ENCODE results near the gene ANKEF1.
A peak's percentile ranks its signal among the peaks of the same experiment; 100 is the strongest.

Gene ANKEF1

GRCh38 chr20:10034717-10035571 lies at the start of gene ANKEF1:
Gene ANKEF1 (plus strand): TSS chr20:10034987. CDS start chr20:10038302, 3,315 bp downstream.
- Histone ChIP-seq H3K36me3 (no peaks in the 10 kb centered on the region), H3K4me3 (ENCODE audit: low read depth in 1 of 2, low read length in 1 of 2) (peak within 1 kb of the TSS; percentile 52 to 59), H3K27me3 (peaks cover 23% of the 10 kb centered on the region), H3K9me3 (no peaks in the 10 kb centered on the region), H3K4me1 (ENCODE audit: control insufficient read depth in 1 of 2, insufficient read depth in 1 of 2, low read depth in 1 of 2, low read length in 1 of 2) (peaks cover 7 to 10% of the 10 kb centered on the region in 2 experiments), H3K27ac (no peak within 1 kb of the TSS)
- TF ChIP-seq, protein P1, sequence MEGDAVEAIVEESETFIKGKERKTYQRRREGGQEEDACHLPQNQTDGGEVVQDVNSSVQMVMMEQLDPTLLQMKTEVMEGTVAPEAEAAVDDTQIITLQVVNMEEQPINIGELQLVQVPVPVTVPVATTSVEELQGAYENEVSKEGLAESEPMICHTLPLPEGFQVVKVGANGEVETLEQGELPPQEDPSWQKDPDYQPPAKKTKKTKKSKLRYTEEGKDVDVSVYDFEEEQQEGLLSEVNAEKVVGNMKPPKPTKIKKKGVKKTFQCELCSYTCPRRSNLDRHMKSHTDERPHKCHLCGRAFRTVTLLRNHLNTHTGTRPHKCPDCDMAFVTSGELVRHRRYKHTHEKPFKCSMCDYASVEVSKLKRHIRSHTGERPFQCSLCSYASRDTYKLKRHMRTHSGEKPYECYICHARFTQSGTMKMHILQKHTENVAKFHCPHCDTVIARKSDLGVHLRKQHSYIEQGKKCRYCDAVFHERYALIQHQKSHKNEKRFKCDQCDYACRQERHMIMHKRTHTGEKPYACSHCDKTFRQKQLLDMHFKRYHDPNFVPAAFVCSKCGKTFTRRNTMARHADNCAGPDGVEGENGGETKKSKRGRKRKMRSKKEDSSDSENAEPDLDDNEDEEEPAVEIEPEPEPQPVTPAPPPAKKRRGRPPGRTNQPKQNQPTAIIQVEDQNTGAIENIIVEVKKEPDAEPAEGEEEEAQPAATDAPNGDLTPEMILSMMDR (IDR thresholded peaks at IDR 0.05) = no peak

DNA sequence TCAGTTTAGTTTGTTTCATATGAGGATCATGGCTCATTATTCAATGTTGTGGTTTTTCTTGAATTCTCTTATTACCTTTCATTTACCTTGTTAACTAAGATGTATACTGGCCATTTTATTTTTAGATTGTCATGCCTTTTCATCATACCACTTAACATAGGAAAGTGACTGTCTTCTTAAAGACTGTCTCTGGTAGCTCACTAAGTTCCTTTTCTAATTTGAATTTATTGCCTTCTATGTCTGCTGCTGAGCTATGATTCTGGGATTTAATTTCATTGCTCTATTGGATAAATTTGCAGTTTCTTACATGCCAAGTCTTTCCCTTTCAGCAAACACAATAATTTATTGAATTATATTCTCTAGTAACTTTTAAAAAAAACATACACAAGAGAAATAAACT lies 49.5 kb upstream of the ANKEF1 start:
- H3K27ac ChIP-seq = no peak overlapping the region
- H3K27me3 ChIP-seq = no peaks in the 10 kb centered on the region
- no peaks in the 10 kb centered on the region for H3K36me3 ChIP-seq
- TF ChIP-seq, protein P1 (IDR thresholded peaks at IDR 0.05) = no peak
- H3K4me3 ChIP-seq (ENCODE audit: low read depth in 1 of 2, low read length in 1 of 2) = no peak overlapping the region
- no peaks in the 10 kb centered on the region for H3K9me3 ChIP-seq
- H3K4me1 ChIP-seq (ENCODE audit: control insufficient read depth in 1 of 2, insufficient read depth in 1 of 2, low read depth in 1 of 2, low read length in 1 of 2) = peaks cover 21 to 41% of the 10 kb centered on the region in 2 experiments

DNA sequence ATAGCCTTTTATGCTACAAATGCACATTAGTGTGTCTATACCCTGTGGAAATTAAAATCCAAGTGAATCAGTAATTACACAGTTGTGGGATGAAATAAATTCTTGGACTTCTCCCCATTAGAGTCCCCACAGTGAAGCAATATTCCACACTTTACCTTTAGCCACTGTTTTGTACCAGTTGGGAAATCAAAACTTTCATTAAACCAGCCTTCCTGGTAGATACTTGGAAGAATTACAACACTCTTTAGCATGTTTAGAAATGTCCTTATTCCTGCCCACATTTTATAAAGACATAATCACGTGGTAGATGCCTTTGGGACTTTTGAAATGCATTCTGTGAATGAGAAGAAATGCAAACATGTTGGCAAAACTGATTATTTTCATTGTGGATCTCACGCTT lies 49.0 kb upstream of the ANKEF1 start:
- no peaks in the 10 kb centered on the region for H3K9me3 ChIP-seq
- H3K4me3 ChIP-seq (ENCODE audit: low read depth in 1 of 2, low read length in 1 of 2) = no peak overlapping the region
- H3K27me3 ChIP-seq = no peaks in the 10 kb centered on the region
- peaks cover 21 to 41% of the 10 kb centered on the region in 2 experiments for H3K4me1 ChIP-seq (ENCODE audit: control insufficient read depth in 1 of 2, insufficient read depth in 1 of 2, low read depth in 1 of 2, low read length in 1 of 2)
- no peaks in the 10 kb centered on the region for H3K36me3 ChIP-seq
- H3K27ac ChIP-seq = no peak overlapping the region
- TF ChIP-seq, protein P1 (IDR thresholded peaks at IDR 0.05) = no peak

DNA sequence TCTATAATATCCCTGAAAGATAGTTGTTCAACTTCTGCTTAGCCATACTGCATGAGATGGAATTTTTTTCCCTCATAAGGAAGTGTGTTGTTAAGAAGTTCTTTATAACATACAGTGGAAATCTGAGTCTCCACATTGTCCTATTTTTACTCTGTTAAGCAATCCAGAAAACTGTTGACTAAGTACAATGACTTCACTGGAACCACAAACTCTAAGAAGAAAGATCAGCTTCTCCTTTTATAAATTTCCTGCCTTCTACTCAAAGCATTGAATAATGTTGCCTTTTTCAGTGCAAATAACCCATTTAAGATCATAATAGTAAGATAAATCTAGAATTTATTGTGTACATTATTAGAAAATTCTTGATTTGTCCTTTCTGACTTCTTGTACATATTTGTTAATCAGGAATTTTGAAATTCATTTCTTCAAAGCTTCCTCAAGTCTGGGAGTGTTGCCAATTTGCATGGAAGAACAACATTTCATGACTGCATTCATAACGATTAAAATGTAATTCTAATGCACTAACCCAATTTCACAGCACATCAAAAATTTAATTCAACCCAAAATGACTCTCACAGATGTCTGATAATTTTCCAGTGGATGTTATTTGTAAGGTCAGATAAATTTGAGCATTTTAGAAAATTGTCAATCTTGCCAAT lies 45.6 kb upstream of the ANKEF1 start:
- Histone ChIP-seq H3K9me3 (no peaks in the 10 kb centered on the region), H3K36me3 (no peaks in the 10 kb centered on the region), H3K27ac (peak overlapping the region; percentile 34), H3K27me3 (no peaks in the 10 kb centered on the region), H3K4me3 (ENCODE audit: low read depth in 1 of 2, low read length in 1 of 2) (no peak overlapping the region), H3K4me1 (ENCODE audit: control insufficient read depth in 1 of 2, insufficient read depth in 1 of 2, low read depth in 1 of 2, low read length in 1 of 2) (peaks cover 21 to 41% of the 10 kb centered on the region in 2 experiments)
- TF ChIP-seq, protein P1 (IDR thresholded peaks at IDR 0.05) = no peak

DNA sequence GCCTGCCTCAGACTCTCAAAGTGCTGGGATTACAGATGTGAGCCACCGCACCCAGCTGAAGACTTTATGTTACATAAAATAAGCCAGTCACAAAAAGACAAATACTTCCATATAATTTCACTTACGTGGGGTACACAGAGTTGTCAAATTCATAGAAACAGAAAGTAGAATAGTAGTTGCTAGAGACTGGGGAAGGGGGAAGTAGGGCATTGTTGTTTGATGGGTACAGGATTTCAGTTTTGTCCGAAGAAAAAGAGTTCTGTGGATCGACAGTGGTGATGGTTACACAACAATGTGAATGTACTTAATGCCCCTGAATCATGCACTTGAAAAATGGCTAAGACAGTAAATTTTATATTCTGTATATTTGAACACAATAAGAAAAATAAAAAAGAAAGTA lies 41.6 kb upstream of the ANKEF1 start:
- TF ChIP-seq, protein P1 (IDR thresholded peaks at IDR 0.05) = no peak
- Histone ChIP-seq H3K36me3 (no peaks in the 10 kb centered on the region), H3K4me3 (ENCODE audit: low read depth in 1 of 2, low read length in 1 of 2) (no peak overlapping the region), H3K9me3 (no peaks in the 10 kb centered on the region), H3K4me1 (ENCODE audit: control insufficient read depth in 1 of 2, insufficient read depth in 1 of 2, low read depth in 1 of 2, low read length in 1 of 2) (peaks cover 11 to 18% of the 10 kb centered on the region in 2 experiments), H3K27me3 (no peaks in the 10 kb centered on the region), H3K27ac (no peak overlapping the region)
